ENCODE measurements around the gene PALB2. TPM values are rescaled to one million over a fixed set of nuclear protein-coding genes. Genes with fewer than 3 reads are reported as not detected.

PALB2 gene
- total and polyA plus RNA-seq, 7 experiments from 2014 or later, result 5.9 to 27.2 (median 10.0) TPM

- ATAC-seq, result no peak
- no peak for DNase-seq
- Mint-ChIP-seq H3K36me3 (peaks cover 4 to 36% (median 12%) of the 10 kb centered on the region in 5 donors), H3K9me3 (no peaks in the 10 kb centered on the region), H3K27me3 (no peaks in the 10 kb centered on the region), H3K27ac (peak overlapping the region in 1 of 9 donors; percentile 51), H3K4me3 (no peak overlapping the region), H3K4me1 (peaks cover 0 to 5% (median 0%) of the 10 kb centered on the region in 7 donors)
- ChIA-PET POLR2A (no interaction called here), CTCF (no interaction called here)
- Histone ChIP-seq H3K27ac (ENCODE audit: low read depth, low read length) (no peak overlapping the region), H3K9me3 (ENCODE audit: control insufficient read depth in 2 of 3, low read length in 3 of 3) (no peaks in the 10 kb centered on the region), H3K4me3 (ENCODE audit: low read length) (no peak overlapping the region), H3K36me3 (ENCODE audit: control insufficient read depth in 2 of 3, insufficient read depth in 3 of 3, low read length in 3 of 3) (peaks cover 0 to 74% (median 11%) of the 10 kb centered on the region in 3 experiments), H3K4me1 (ENCODE audit: control insufficient read depth in 2 of 2, insufficient read depth in 2 of 2, low read length in 2 of 2) (no peaks in the 10 kb centered on the region), H3K27me3 (ENCODE audit: control insufficient read depth in 2 of 2, insufficient read depth in 2 of 2, low read length in 2 of 2) (no peaks in the 10 kb centered on the region)
- intact Hi-C loops (cut with micrococcal nuclease), result loop anchor here in 1 of 2 donors (5.0 kb wide), 1 partner anchor 35 kb away; no protein-coding TSS in a partner anchor
Observed at GRCh38 chr16:23572394-23572793, 68.7 kb downstream of the PALB2 start.

GRCh38 chr16:23571895-23572294 lies 69.2 kb downstream of the PALB2 start:
- Histone ChIP-seq H3K27me3 (ENCODE audit: control insufficient read depth in 2 of 2, insufficient read depth in 2 of 2, low read length in 2 of 2) (no peaks in the 10 kb centered on the region), H3K4me3 (ENCODE audit: low read length) (no peak overlapping the region), H3K4me1 (ENCODE audit: control insufficient read depth in 2 of 2, insufficient read depth in 2 of 2, low read length in 2 of 2) (no peaks in the 10 kb centered on the region), H3K27ac (ENCODE audit: low read depth, low read length) (no peak overlapping the region), H3K36me3 (ENCODE audit: control insufficient read depth in 2 of 3, insufficient read depth in 3 of 3, low read length in 3 of 3) (peaks cover 0 to 77% (median 16%) of the 10 kb centered on the region in 3 experiments), H3K9me3 (ENCODE audit: control insufficient read depth in 2 of 3, low read length in 3 of 3) (no peaks in the 10 kb centered on the region)
- peaks cover 4 to 41% (median 12%) of the 10 kb centered on the region in 5 donors for H3K36me3 Mint-ChIP-seq
- DNase-seq (no peak), ATAC-seq (no peak)
- ChIA-PET POLR2A (interaction anchor here (0.5 kb wide), 1 partner anchor 12 kb away, joined by 3 read pairs; no protein-coding TSS in a partner anchor), CTCF (no interaction called here)
- H3K4me1 Mint-ChIP-seq, result peaks cover 0 to 5% (median 0%) of the 10 kb centered on the region in 7 donors
- H3K27me3 Mint-ChIP-seq, result no peaks in the 10 kb centered on the region
- H3K27ac Mint-ChIP-seq, result no peak overlapping the region
- no peak overlapping the region for H3K4me3 Mint-ChIP-seq
- no peaks in the 10 kb centered on the region for H3K9me3 Mint-ChIP-seq
- intact Hi-C loops (cut with micrococcal nuclease), result loop anchor here in 1 of 2 donors (5.0 kb wide), 1 partner anchor 35 kb away; no protein-coding TSS in a partner anchor

GRCh38 chr16:23570992-23571632 lies 70.0 kb downstream of the PALB2 start:
- peaks cover 0 to 79% (median 21%) of the 10 kb centered on the region in 3 experiments for H3K36me3 ChIP-seq (ENCODE audit: control insufficient read depth in 2 of 3, insufficient read depth in 3 of 3, low read length in 3 of 3)
- no peaks in the 10 kb centered on the region for H3K27me3 Mint-ChIP-seq
- H3K4me1 Mint-ChIP-seq, result peaks cover 0 to 5% (median 0%) of the 10 kb centered on the region in 7 donors
- H3K27ac Mint-ChIP-seq, result peak overlapping the region in 1 of 9 donors; percentile 48
- H3K27me3 ChIP-seq (ENCODE audit: control insufficient read depth in 2 of 2, insufficient read depth in 2 of 2, low read length in 2 of 2), result no peaks in the 10 kb centered on the region
- no peaks in the 10 kb centered on the region for H3K9me3 Mint-ChIP-seq
- ChIA-PET CTCF (no interaction called here), POLR2A (interaction anchor here (0.5 kb wide), 1 partner anchor 11 kb away, joined by 3 read pairs; no protein-coding TSS in a partner anchor)
- no peak overlapping the region for H3K4me3 ChIP-seq (ENCODE audit: low read length)
- H3K9me3 ChIP-seq (ENCODE audit: control insufficient read depth in 2 of 3, low read length in 3 of 3), result no peaks in the 10 kb centered on the region
- no peaks in the 10 kb centered on the region for H3K4me1 ChIP-seq (ENCODE audit: control insufficient read depth in 2 of 2, insufficient read depth in 2 of 2, low read length in 2 of 2)
- intact Hi-C loops (cut with micrococcal nuclease), result loop anchor here in 1 of 2 donors (5.0 kb wide), 1 partner anchor 36 kb away; no protein-coding TSS in a partner anchor
- peaks cover 4 to 44% (median 12%) of the 10 kb centered on the region in 5 donors for H3K36me3 Mint-ChIP-seq
- H3K27ac ChIP-seq (ENCODE audit: low read depth, low read length), result no peak overlapping the region
- ATAC-seq (peak; percentile 78), DNase-seq (no peak)
- no peak overlapping the region for H3K4me3 Mint-ChIP-seq

GRCh38 chr16:23567602-23568001 lies 73.5 kb downstream of the PALB2 start:
- H3K27ac ChIP-seq (ENCODE audit: low read depth, low read length), result no peak overlapping the region
- Mint-ChIP-seq H3K27ac (peak overlapping the region in 1 of 9 donors; percentile 19), H3K27me3 (no peaks in the 10 kb centered on the region), H3K36me3 (peaks cover 15 to 62% (median 23%) of the 10 kb centered on the region in 5 donors), H3K4me1 (peaks cover 0 to 10% (median 4%) of the 10 kb centered on the region in 7 donors), H3K4me3 (no peak overlapping the region), H3K9me3 (no peaks in the 10 kb centered on the region)
- ATAC-seq (no peak), DNase-seq (no peak)
- H3K4me1 ChIP-seq (ENCODE audit: control insufficient read depth in 2 of 2, insufficient read depth in 2 of 2, low read length in 2 of 2), result no peaks in the 10 kb centered on the region
- POLR2A ChIA-PET, result no interaction called here
- intact Hi-C loops (cut with micrococcal nuclease), result no loop called here
- H3K4me3 ChIP-seq (ENCODE audit: low read length), result no peak overlapping the region
- H3K9me3 ChIP-seq (ENCODE audit: control insufficient read depth in 2 of 3, low read length in 3 of 3), result no peaks in the 10 kb centered on the region
- CTCF ChIA-PET, result no interaction called here
- peaks cover 8 to 91% (median 34%) of the 10 kb centered on the region in 3 experiments for H3K36me3 ChIP-seq (ENCODE audit: control insufficient read depth in 2 of 3, insufficient read depth in 3 of 3, low read length in 3 of 3)
- no peaks in the 10 kb centered on the region for H3K27me3 ChIP-seq (ENCODE audit: control insufficient read depth in 2 of 2, insufficient read depth in 2 of 2, low read length in 2 of 2)

GRCh38 chr16:23566724-23567123 lies 74.4 kb downstream of the PALB2 start:
- no peaks in the 10 kb centered on the region for H3K27me3 ChIP-seq (ENCODE audit: control insufficient read depth in 2 of 2, insufficient read depth in 2 of 2, low read length in 2 of 2)
- Mint-ChIP-seq H3K9me3 (no peaks in the 10 kb centered on the region), H3K36me3 (peaks cover 15 to 66% (median 25%) of the 10 kb centered on the region in 5 donors), H3K4me3 (no peak overlapping the region), H3K4me1 (peaks cover 0 to 13% (median 4%) of the 10 kb centered on the region in 7 donors), H3K27me3 (no peaks in the 10 kb centered on the region), H3K27ac (no peak overlapping the region)
- H3K9me3 ChIP-seq (ENCODE audit: control insufficient read depth in 2 of 3, low read length in 3 of 3), result no peaks in the 10 kb centered on the region
- no peak for ATAC-seq
- peaks cover 8 to 91% (median 42%) of the 10 kb centered on the region in 3 experiments for H3K36me3 ChIP-seq (ENCODE audit: control insufficient read depth in 2 of 3, insufficient read depth in 3 of 3, low read length in 3 of 3)
- no peak overlapping the region for H3K4me3 ChIP-seq (ENCODE audit: low read length)
- intact Hi-C loops (cut with micrococcal nuclease), result no loop called here
- no peak for DNase-seq
- CTCF ChIA-PET, result no interaction called here
- H3K27ac ChIP-seq (ENCODE audit: low read depth, low read length), result no peak overlapping the region
- no peaks in the 10 kb centered on the region for H3K4me1 ChIP-seq (ENCODE audit: control insufficient read depth in 2 of 2, insufficient read depth in 2 of 2, low read length in 2 of 2)
- POLR2A ChIA-PET, result no interaction called here

- H3K9me3 Mint-ChIP-seq, result no peaks in the 10 kb centered on the region
- Histone ChIP-seq H3K4me1 (ENCODE audit: control insufficient read depth in 2 of 2, insufficient read depth in 2 of 2, low read length in 2 of 2) (no peaks in the 10 kb centered on the region), H3K36me3 (ENCODE audit: control insufficient read depth in 2 of 3, insufficient read depth in 3 of 3, low read length in 3 of 3) (peaks cover 8 to 91% (median 38%) of the 10 kb centered on the region in 3 experiments), H3K27ac (ENCODE audit: low read depth, low read length) (no peak overlapping the region), H3K27me3 (ENCODE audit: control insufficient read depth in 2 of 2, insufficient read depth in 2 of 2, low read length in 2 of 2) (no peaks in the 10 kb centered on the region), H3K9me3 (ENCODE audit: control insufficient read depth in 2 of 3, low read length in 3 of 3) (no peaks in the 10 kb centered on the region), H3K4me3 (ENCODE audit: low read length) (no peak overlapping the region)
- no peaks in the 10 kb centered on the region for H3K27me3 Mint-ChIP-seq
- CTCF ChIA-PET, result no interaction called here
- DNase-seq, result no peak
- no peak for ATAC-seq
- POLR2A ChIA-PET, result no interaction called here
- peaks cover 16 to 60% (median 24%) of the 10 kb centered on the region in 5 donors for H3K36me3 Mint-ChIP-seq
- H3K4me3 Mint-ChIP-seq, result no peak overlapping the region
- intact Hi-C loops (cut with micrococcal nuclease), result no loop called here
- no peak overlapping the region for H3K27ac Mint-ChIP-seq
- peaks cover 4 to 20% (median 11%) of the 10 kb centered on the region in 7 donors for H3K4me1 Mint-ChIP-seq
Observed at GRCh38 chr16:23564575-23565363, 76.3 kb downstream of the PALB2 start.
